ENCODE data around the gene ZCCHC24. TPM values are rescaled to one million over a fixed set of nuclear protein-coding genes. Genes with fewer than 3 reads are reported as not detected.

ZCCHC24 gene
- total and polyA plus RNA-seq, 9 donors, result 21.6 to 92.1 (median 58.3) TPM

DNA sequence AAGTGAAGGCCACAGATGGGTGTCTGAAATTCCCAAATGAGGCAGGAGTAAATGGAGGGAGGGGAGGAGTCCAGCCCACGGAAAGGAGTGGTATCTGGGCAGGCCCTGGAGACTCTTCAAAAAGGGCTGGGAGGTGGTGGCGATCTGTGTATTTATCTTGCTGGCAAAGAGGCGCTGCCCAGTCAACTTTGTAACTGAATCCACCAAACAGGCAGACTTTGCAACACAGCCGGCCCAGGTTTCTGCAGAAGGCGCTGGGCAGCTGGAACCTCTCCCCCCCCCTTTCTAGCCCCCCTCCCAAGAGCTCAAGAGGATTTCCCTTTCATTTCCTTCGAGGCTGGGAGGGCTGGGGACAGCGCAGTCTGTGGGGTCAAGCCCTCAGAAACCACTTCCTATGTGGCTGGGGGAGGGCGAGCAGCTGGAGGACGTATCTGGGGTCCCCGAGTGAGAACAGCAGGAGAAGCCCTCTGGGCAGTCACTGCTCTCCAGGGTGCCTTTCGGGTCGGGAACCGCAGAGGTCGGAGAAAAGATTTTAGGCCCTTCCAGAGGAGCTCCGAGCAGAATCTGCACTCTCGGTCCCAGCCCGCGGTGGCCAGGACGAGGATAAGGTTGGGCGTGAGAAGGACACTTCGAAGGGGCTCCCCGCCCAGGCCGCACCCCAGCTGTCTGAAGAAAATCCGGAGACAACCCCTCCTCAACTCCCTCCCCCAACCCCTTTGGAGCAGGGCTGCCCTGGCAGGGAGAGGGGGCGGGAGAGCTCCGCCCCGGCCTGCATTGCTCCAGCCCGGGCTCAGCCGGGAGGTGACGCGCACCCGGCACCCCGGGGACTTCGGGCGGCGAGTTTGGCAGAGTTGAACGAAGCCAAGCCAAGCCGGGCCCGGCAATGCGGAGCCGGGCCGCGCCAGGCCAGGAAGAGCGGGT is 965 bp downstream of the ZCCHC24 start:
- TF ChIP-seq, protein P1, sequence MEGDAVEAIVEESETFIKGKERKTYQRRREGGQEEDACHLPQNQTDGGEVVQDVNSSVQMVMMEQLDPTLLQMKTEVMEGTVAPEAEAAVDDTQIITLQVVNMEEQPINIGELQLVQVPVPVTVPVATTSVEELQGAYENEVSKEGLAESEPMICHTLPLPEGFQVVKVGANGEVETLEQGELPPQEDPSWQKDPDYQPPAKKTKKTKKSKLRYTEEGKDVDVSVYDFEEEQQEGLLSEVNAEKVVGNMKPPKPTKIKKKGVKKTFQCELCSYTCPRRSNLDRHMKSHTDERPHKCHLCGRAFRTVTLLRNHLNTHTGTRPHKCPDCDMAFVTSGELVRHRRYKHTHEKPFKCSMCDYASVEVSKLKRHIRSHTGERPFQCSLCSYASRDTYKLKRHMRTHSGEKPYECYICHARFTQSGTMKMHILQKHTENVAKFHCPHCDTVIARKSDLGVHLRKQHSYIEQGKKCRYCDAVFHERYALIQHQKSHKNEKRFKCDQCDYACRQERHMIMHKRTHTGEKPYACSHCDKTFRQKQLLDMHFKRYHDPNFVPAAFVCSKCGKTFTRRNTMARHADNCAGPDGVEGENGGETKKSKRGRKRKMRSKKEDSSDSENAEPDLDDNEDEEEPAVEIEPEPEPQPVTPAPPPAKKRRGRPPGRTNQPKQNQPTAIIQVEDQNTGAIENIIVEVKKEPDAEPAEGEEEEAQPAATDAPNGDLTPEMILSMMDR (IDR thresholded peaks at IDR 0.05), result no peak
- TF ChIP-seq POLR2A (IDR thresholded peaks at IDR 0.05) (no peak), EP300 (IDR thresholded peaks at IDR 0.05) (no peak)
- intact Hi-C loops (cut with DNase I), result loop anchor here in 3 of 4 donors (2.0 to 5.0 kb wide), 3 partner anchors 37 to 57 kb away; no protein-coding TSS in a partner anchor
- WGBS, 3 donors, result 0% methylated on average over 24 to 44 of the region's 44 CpGs
- Histone ChIP-seq H3K4me1 (ENCODE audit: insufficient read depth) (peaks cover 20% of the 10 kb centered on the region), H3K9me3 (no peaks in the 10 kb centered on the region), H3K36me3 (no peaks in the 10 kb centered on the region), H3K27ac (peak overlapping the region; percentile 53 to 83), H3K27me3 (no peaks in the 10 kb centered on the region), H3K4me3 (peak overlapping the region; percentile 99)
- peak; percentile 44 to 75 (median 69) for DNase-seq

DNA sequence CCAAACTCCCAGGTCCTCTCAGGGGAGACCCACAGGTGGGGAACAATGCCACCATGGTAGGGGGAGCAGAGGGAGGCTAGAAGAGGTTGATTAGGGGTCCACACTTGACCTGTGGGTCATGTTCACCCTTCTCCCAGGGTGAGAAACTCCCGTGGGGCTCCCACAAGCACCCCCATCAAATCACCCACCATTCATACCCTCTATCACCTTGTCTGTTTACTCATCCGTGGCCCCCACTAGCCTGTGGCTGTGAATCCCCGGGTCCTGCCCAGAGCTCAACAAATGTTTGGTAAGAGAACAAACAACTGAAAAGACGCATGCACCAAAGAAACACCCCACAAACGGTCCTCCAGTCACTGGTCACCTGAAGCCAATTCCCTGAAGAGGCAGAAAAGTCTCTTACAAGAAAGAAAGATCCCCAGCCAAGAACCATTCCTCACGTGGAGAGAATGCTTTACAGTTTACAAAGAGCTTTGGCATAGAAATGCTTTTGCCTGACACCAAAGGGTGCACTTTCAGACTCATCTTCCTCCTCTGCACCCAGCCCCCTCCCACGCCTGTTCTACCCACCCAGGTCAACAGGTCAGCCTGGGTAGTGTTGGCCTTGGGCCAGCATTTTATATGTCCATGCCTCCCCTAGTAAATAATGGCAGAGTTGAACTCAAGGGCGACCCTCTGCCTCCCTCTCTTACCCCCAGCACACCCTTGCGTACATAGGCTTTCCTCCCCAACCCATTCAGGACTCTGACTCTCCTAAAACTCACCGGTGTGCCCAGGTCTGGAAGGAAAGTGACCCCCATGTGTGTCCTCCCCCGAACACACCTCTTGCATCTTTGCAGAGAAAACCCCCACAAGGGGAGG is 1.9 kb downstream of the ZCCHC24 start:
- Histone ChIP-seq H3K27ac (peak overlapping the region in 1 of 2 donors; percentile 25), H3K36me3 (no peaks in the 10 kb centered on the region), H3K4me1 (ENCODE audit: insufficient read depth) (peaks cover 22% of the 10 kb centered on the region), H3K4me3 (peak overlapping the region; percentile 99), H3K27me3 (no peaks in the 10 kb centered on the region), H3K9me3 (no peaks in the 10 kb centered on the region)
- intact Hi-C loops (cut with DNase I), result loop anchor here in 3 of 4 donors (2.0 to 5.0 kb wide), 3 partner anchors 36 to 56 kb away; no protein-coding TSS in a partner anchor
- peak in 1 of 5 donors; percentile 8 for DNase-seq
- TF ChIP-seq POLR2A (IDR thresholded peaks at IDR 0.05), result no peak
- TF ChIP-seq, protein P1 (IDR thresholded peaks at IDR 0.05), result no peak
- TF ChIP-seq EP300 (IDR thresholded peaks at IDR 0.05), result no peak
- 9 to 14% (median 12%) methylated on average over 11 of the region's 11 CpGs for WGBS, 3 donors

DNA sequence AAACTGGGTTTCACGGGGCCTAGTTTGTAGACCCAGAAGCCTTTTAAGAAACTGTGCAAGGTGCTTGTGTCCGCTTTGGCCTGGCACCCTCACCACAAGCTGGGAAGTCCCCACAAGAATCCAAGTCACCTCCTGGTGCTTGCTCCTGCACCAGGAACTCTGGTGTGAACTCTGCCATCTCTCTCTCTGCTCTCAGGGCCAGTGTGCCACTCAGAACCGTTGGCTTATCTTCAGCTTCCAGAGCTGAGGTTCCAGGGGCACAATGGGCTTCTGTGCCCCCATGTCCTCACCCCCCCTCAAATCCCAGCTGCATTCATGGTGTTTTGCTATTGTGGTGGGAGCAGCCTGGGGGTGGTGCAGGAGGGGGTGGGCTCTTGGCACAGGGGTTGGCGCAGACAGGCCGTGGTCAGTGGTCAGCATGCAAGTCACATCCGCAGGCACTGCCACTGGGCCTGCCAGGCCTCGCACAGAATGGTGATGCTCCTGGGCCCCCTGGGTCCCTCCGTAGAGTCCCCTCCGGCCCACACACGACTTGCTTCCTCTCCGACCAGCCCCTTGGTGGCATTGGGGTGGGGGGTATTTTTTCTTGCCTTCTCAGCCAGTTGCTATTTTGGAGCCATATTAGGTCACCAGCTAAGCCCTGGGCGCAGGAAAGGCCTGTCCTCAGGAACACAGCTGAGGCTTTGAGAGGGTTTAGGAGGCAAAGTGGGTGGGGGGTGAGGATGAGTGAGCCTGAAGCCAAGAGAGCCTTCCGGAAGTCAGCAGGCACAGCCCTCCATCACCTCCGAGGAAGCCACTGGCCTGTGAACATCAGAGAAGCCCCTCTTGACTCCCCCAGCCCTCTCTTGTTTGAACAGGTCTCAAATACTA is 3.0 kb downstream of the ZCCHC24 start:
- intact Hi-C loops (cut with DNase I), result loop anchor here in 2 of 4 donors (5.0 kb wide), 2 partner anchors 35 to 55 kb away; no protein-coding TSS in a partner anchor
- TF ChIP-seq, protein P1 (IDR thresholded peaks at IDR 0.05), result no peak
- TF ChIP-seq EP300 (IDR thresholded peaks at IDR 0.05), result no peak
- no peak for TF ChIP-seq POLR2A (IDR thresholded peaks at IDR 0.05)
- no peaks in the 10 kb centered on the region for H3K27me3 ChIP-seq
- WGBS, 3 donors, result 78 to 85% (median 83%) methylated on average over 14 of the region's 14 CpGs
- peak overlapping the region; percentile 99 for H3K4me3 ChIP-seq
- DNase-seq, result peak in 1 of 5 donors; percentile 12
- H3K4me1 ChIP-seq (ENCODE audit: insufficient read depth), result peaks cover 29% of the 10 kb centered on the region
- no peak overlapping the region for H3K27ac ChIP-seq
- no peaks in the 10 kb centered on the region for H3K9me3 ChIP-seq
- no peaks in the 10 kb centered on the region for H3K36me3 ChIP-seq
